IPS DF 4.7 (cell line): ENCODE results near the gene TMEM106C.

Experiments
- DNase-seq: peaks from one replicate; pipeline ENCODE4 v3.0.0-alpha.2; 2013; ENCODE audit warnings: low spot score; ENCODE audit errors: extremely low read depth

The TMEM106C gene

DNA sequence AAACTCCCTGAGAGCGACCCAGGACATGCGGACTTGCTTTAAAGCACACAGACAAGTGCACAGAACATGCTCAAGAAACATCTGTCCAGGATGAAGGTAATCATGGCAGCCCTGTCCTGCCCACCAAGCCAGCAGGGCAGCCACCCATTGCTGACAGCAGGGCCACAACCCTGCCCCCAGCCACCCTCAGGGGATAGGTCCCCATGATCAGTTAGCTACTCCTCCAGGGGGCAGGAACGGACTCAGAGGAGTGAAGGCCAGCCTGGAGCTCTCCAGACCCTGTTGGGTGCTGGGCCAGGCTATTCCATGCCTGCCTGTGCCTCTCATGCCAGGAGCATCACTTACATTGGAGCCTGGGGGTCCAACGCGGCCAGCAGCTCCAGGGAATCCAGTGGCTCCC lies 15.8 kb downstream of the TMEM106C start:
- DNase-seq = no peak

DNA sequence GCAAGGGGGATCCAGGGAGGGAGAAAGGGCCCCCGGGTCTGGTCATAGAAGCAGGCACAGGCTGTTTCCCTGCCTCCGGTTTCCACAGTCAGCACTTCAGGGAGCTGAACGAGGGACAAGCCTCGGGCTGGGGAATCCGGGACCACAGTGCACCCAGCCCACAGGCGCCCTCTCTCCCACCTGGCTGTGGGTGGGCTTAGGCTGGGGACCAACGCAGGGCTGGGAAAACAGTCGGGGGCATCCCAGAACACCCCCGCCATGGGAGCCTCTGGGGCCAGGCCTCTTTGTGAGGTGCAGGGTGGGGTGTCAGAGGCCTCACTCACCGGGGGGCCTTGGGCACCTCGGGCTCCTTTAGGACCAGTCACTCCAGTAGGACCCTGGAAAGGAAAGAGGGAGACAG lies 16.3 kb downstream of the TMEM106C start:
- no peak for DNase-seq

DNA sequence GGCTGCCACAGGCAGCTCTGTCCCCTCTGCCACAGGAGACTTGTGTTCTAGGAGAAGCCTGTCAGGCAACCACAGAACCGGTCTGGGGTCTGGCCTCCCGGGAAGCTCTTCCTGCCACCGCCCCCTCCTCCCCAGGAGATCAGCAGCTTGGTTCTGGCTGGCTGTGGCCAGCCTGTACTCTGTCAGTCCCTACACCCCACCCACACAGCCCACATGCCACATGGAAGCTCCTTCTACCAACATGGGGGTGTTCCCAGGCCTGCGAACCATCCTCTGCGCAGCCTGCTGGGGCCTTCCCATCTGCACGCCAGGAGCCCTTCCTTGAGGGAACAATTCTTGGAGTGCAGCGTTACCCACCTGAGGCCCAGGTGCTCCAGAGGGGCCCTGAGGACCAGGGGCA lies 16.8 kb downstream of the TMEM106C start:
- DNase-seq = no peak

DNA sequence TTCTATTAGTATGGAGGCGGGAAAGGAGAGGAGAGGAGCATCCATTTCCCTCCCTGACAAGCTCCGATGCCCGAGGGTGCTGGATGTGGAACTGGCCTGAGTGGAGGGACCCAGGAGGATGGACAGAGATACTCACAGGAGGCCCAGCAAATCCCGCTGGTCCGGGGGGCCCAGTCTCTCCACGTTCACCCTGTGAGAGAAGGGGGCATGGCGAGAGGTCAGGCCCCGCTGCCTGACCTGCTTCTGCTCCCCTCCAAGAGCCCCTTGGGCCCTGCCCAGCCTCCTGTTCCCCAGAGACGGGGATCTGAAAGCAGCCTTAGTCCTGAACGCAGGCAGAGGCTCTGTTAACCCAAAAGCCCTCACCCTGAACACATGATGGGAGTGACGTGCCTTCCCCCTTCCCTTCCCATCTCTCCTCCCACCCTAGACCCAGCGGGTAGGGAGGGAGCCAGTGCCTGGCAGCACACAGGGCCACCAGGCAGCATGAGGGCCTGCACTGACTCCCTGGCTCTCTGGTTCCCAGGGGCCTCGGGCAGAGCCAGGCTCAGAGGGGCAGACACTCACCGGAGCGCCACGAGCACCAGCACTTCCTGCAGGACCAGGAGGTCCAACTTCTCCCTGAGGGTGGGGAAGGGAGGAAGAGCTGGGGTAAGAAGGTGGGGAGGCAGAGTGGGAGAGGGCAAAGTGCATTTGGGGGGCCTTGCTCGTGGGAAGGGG lies 17.5 kb downstream of the TMEM106C start:
- no peak for DNase-seq

DNA sequence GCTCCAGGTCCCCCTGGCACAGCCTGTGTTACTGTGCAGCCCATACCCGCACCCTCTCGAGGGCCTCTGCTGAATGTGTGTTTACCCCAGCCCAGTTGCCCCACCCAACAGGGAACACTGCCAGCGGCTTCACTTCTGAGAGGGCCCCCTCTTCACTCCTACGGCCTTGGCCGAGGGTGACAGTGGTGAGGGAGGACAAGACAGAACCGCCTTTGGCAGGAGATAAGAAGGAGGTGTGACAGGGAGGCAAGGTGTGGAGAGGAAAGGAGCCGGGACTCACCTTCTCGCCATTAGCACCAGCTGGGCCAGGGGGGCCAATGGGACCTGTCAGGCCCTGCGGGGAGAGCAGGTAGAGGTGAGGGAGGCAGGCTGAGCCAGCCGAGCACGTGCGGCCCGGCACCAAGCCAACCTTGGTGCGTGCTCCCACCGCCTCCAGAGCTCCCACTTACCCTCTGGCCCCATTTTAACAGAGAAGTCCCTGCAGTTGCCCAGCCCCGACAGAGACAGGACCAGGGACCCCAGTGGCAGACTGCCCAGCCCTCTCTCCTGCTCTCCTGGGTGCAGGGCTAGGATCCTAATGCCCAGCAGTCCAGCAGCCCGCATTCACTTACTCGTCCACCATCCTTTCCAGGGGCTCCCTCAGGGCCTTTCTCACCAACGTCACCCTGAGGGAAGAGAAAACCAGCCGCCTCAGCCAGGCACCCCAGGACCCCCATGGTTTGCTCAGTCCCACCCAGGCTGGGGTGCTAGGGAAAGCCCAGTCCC lies 18.3 kb downstream of the TMEM106C start:
- no peak for DNase-seq

DNA sequence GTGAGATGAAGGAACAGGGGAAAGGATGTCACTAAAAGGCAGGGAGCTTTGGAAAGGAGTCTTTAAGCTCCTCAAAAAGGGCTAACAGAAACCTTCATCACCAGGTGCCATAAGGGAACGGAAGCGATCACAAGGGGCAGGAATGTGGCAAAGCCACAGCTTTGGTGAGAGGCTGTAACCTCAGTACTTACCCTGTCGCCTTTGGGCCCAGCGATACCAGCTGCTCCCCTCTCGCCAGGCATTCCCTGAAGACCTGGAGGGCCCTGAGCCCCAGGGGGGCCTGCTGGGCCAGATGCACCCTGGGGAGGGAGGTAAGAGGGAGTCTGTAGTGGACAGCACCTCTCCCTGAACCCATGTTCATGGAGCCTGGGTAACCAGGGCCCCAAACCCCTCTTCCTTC lies 18.9 kb downstream of the TMEM106C start:
- DNase-seq = no peak

DNA sequence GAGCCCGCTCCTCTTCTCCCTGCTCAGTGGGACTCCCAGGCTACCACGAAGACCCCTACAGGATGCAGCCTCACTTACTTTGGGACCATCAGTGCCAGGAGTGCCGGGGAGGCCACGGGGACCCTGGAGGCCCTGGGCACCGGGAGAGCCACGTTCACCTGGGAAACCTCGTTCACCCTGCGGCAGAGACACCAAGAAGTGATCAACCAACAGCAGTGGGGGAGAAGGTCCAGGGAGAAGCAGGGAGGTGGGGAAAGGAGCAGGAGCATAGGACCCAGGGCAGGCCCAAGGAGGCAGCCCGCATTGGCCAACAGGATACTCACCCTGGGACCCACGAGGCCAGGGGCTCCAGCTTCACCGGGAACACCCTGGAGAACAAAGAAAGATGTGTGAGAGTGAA lies 19.4 kb downstream of the TMEM106C start:
- DNase-seq = no peak

DNA sequence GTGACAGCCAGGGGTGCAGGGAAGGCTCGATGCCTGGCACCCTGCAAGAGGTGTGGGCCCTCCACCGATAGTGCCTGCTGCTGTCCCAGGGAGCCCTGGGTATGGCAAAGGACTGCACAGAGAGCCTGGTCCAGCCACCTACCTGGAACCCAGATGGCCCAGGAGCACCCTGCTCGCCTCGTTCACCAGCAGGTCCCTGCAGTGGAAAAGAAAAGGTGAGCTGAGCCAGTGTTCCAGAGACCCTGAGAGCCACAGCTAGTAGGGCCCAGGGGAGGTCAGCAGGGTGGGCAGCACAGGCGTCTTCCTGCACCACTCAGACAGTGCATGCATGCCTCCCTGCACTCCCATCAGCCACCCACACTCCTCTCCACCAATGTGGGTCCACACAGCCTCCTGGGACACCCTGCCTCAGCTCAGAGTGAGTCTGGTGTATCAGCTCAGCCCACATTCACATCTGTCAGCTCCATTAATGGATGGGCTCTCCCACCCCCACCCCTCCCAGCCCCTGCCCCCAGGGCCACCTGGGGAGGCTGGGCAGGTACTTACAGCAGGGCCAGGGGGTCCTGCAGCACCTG lies 20.2 kb downstream of the TMEM106C start:
- no peak for DNase-seq

DNA sequence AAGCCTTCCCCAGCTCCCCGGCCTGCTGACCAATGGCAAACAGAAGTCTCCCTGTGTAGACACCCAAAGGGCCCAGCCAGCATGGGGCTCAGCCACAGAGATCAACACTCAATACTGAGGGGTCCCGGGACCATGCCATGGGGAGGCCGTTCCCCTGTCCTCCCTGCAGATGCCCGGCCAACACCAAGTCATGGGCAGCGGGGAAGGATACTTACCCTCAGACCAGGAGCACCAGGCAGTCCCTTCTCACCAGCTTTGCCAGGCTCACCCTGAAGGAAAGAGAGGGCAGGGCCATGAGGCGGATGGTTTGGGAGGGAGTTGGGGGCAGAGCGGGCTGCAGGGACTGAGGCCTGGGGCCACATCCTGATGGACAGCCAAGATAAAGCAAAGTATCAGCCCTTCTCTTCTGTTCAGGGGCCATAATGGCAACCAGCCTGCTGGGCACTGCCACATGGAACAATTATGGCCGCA lies 21.0 kb downstream of the TMEM106C start:
- DNase-seq = no peak

DNA sequence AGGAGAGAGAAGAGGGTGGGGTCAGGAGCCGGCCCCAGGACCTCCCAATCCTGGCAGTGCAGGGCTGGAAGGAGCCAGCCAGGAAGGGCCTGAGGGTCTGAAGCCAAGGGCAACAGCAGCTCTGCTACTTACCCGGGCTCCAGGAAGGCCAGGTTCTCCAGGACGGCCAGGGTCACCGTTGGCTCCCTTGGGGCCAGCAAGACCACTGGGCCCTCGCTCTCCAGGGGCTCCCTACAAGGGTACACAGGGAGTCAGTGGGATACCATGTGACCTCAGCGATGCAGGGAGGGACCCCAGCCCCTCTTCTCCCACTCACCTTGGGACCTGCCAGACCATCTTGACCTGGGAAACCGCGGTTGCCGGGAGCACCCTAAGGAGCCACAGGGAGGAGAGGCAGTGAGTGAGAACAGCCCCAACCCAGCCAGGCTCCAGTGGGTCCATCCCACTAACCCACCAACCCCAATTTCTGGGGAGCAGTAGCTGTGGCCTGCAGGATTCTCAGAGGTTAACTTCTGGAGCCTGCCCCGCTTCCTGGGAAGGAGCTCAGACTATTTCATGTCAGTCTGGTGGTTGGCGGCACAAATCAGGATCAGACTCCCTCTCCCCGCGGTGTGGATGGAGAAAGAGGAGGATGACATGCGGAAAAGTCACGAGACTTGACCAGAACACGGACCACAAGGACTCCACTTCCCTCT lies 22.3 kb downstream of the TMEM106C start:
- no peak for DNase-seq

DNA sequence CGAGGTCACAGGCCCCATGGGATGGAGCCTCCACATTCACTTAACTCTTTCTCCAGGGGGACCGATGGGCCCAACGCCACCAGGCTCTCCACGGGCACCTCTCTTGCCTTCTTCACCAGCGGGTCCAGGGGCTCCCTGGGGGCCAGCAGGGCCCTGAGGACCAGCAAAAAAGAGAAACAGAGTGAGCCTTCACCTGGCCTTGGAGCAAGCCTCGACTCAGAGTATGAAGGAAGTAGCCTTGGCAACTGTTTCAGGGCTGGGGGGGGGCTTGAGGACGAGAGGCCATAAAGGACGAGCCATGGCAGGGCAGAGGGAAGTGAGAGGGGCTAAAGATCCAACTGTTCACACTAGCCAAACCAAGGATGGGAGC lies 22.9 kb downstream of the TMEM106C start:
- no peak for DNase-seq

DNA sequence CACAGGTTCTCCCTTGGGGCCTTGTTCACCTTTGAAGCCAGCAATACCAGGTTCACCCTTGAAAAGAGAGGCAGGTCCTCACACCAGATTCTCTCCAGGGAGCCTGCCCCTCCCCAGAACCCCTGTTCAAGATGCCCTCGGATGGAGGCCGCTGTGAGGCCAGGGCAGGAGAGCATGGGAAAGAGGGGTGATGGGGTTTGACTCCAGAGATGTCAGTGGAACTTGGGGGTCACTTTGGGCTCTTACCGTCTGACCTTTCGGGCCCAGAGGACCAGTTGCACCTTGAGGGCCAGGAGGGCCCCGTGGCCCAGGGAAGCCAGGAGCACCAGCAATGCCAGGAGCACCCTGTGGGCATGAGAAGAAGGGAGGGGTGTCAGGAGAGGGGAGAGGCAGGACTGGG lies 23.4 kb downstream of the TMEM106C start:
- no peak for DNase-seq

DNA sequence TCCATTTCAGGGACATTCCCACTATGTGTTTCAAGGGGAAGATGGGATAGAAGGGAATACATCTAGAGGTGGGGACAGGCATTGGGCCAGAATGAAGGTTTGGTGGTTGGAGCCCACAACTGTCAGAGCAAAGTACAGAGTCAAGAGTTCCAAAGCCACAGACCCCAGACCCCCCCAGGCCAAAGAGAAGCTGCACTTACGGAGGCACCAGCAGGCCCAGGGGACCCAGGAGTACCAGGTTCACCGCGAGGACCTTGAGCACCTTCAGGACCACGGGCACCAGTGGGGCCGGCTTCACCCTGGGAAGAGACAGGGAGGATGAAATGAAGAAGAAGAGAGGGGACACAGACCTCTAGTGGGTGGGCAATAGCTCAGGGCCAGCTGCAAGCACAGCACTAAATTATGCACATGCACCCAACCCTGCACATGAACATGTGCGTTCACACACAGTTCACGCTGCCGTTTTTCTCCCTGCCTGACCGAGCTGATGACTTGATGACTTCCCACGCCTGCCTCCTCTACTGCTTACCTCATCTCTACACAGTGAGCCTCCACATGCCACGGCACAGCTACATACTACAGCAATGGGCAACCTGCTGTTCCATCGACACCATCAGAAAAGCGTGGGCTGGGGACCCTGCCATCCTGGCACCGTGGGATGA lies 24.1 kb downstream of the TMEM106C start:
- DNase-seq = no peak

DNA sequence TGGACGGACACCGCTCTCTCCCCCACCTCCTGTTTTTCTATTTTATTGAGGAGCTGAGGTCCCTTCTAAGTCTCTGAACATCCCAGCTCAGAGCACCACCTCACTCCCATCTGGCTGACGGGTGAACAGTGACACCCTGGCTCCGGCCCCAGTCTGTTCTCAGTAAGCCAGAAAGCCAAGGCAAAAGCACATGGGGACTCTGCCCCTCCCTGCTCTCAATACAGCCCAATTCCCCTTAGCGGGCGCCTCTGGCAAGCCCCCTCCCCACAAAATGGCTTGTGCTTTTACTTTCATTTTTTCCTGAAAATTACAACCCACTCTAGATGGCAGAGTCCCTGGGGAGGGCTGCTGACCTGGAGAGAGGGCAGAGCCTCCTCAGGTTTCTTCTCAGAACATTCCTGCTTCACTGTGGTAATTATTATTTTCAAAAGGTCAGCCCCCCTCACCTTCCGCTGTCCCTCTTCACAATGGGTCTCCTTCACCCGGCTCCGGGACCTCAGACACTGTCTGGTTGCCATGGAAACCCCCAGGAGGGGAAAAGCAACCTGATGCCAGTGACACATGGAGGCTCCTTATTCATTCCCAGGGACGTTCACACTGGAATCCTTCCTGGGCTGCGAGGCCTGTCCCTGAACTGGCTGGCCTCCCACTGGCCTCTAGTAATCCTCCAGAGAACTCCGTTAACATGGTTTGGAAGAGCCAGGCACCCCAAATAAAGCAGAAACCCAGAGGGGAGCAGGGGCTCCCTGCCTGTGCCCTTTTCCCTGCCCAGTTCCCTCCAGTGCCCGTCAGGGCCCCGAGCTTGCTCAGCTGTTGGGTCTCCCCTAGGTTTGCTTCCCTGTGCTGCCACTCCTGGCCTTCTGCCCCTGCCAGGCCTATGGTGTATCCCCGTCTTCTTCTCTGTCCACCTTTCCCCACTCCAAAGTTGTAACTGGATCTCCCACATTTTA lies 25.0 kb downstream of the TMEM106C start:
- DNase-seq = no peak

DNA sequence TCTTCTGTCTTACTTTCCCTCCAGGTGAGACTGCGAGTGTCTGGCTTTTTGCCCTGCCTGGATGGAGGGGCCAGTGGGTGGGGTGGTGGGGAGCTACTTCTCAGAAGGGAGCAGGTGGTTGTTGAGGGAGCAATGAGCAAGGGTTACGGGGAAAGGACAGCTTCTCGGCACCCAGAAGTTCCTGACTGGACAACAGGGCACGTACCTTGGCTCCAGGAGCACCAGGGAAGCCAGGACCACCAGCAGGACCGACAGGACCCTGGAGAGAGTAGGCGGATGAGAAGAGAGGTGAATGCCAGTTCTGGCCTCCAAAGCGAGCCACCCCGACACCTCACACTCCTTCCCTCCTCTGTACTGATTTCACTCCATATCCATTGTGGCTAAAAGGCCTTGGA lies 25.6 kb downstream of the TMEM106C start:
- DNase-seq = no peak

DNA sequence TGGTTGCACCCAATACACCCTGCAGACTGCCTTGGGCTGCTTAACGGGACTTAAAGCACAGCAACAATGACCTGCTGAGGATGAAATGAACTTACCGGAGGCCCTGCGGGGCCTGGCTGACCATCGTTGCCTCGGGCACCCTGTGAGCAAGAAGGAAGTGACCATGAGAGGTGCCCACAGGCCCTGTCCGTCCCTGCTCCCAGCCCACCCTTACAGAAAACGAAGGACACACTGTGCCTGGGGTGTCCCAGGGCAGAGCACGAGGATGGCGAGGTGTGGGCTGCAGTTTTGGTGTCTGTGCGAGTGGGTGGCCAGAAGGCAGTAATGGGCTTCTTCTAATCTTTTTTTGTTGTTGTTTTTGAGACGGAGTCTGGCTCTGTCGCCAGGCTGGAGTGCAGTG lies 26.3 kb downstream of the TMEM106C start:
- DNase-seq = no peak

DNA sequence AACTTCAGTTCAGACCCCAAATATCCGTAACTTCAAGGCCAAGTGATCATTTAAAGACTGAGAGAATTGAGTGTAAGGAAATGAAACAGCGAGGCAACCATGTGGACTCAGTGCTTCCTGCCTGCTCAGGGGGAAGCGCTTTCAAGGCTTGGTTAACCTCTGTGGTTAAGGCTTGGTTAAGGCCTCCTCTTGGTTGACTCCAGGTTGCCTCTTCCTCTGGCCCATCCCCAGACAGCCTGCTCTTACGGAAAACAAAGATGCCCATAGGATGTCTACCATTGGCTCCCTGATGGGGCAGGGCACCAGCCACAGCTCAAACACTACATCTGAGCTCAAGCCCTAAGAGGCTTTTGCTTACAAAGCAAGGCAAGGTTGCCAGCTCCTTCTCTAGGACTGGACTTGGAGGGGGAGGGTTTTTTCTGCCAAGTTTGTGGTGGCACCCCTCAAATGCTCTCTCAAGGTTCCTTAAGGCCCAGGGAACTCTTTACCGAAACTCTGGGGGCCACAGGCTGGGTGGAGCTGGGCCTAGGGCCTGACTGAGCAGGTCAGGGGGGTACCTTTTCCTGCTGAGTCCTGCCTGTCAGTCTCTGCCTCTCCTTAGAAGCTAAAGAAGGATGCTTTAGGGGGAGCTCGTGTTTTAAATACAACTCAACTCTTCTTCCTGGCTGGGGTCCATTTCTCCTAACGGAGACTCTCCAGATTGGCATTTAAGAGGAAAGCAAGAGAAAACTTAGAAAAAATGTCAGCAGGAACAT lies 27.1 kb downstream of the TMEM106C start:
- no peak for DNase-seq

DNA sequence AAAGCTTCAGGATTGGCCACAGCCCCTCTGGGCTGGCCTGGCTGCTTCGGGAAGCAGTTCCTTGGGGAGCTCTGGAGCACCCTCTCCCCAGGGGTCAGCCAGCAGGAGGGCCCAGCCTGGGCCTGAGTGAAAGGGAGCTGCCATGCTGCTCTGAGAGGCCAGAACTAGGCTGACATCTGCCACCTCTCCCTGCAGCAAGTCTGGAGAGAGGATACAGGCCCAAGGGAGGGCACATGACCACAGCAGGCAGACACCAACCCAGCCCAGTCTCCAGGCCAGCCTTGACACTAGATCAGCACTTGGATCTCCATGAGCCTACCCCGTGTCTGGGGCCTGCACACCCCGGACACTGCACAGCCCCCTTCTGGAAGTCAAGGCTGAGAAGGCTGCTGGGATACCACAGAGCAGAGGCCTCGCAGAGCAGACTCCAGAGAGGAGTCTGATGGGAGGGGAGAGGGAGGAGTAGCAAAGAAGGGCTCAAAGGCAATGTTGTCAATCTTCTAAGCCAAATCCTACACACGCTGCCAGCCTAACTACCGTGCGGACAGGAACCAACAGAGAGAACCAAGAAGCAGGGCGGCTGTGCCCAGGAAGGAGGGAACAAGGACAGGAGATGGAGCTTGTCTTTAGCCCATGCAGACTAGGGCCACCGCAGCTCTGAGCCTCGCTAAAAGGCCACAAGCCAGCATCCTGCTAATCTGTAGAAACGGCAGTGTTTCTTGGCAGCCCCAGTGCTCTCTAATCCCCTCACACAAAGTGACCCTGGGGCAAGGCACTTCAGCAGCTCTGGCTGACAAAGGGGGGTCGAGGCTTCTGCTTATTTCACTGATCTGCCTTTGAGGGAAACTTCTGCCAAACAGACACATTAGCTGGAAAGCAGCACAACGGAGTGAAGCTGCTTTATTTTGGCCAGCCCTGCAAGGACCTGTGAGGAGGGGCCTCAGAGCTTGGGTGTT lies 28.0 kb downstream of the TMEM106C start:
- DNase-seq = no peak

DNA sequence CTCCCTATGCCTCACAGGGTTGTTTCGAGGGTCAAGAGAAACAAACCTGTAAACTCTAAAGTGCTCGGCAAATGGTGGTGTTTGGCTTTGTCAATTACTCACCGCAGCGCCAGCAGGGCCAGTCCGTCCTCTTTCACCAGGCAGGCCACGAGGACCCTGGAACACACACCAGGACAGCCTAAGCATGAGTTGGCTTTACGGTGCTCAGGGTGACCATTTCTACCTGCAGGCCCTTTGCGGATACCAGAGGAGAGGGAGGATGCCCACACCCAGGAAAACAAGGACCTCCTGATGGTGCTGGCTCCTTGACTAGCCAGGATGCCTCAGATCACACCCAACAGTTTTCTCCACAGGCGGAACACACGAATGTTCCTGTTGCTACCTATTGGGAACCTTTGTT lies 29.4 kb downstream of the TMEM106C start:
- no peak for DNase-seq
